GM18511 (cell line): ENCODE data around the gene BAHD1.

Source experiments
- ATAC-seq: cut with Tn5 transposase; IDR thresholded peaks from one replicate; pipeline ENCODE4 v1.9.1; 2021; ENCODE audit warnings: mild to moderate bottlenecking, moderate library complexity; ENCODE audit not compliant: unreplicated experiment

BAHD1 gene

DNA sequence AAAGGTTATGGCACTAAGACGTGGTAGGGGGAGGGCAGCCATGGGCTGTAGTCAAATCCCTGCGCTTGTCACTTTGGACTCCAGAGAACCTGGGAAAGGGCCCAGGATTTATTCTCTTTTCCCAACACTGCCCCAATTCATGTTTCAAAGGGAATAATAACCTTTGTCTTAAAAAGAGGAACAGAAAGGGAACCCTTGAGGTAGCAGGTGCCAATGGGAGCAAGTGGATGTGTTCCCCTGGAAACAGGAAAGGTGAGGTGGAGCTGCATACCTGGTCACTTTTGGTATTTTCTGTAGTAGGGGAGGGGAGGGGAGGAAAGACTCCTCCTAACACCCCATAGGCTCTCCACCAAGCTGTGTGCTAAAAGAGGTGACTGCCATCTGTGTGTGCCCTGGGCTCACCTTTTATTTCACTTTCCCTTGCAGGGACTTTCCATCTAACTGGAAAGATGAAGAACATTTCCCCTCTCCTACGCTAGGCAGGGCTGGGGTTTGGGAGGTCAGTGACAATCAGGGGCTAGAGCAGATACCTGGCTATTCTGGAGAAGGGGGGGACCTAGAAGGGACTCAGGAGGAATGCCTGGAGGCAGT, 23.9 kb downstream of the BAHD1 start:
- ATAC-seq = no peak

DNA sequence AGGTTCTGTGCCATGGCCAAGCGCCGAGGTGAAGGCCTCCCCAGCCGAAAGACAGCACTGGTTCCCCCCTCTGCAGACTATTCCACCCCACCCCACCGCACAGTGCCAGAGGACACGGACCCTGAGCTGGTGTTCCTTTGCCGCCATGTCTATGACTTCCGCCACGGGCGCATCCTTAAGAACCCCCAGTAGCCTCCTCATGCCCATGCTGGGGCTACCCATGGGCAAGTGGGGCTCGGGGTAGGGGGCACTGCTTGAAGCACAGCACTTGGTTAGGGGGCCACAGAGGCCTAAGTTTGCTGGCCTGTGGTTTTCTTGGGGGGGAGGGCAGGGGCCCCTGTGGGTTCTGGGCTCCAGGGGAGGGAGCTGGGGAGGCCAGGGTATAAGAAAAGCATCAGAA, 25.2 kb downstream of the BAHD1 start:
- no peak for ATAC-seq

DNA sequence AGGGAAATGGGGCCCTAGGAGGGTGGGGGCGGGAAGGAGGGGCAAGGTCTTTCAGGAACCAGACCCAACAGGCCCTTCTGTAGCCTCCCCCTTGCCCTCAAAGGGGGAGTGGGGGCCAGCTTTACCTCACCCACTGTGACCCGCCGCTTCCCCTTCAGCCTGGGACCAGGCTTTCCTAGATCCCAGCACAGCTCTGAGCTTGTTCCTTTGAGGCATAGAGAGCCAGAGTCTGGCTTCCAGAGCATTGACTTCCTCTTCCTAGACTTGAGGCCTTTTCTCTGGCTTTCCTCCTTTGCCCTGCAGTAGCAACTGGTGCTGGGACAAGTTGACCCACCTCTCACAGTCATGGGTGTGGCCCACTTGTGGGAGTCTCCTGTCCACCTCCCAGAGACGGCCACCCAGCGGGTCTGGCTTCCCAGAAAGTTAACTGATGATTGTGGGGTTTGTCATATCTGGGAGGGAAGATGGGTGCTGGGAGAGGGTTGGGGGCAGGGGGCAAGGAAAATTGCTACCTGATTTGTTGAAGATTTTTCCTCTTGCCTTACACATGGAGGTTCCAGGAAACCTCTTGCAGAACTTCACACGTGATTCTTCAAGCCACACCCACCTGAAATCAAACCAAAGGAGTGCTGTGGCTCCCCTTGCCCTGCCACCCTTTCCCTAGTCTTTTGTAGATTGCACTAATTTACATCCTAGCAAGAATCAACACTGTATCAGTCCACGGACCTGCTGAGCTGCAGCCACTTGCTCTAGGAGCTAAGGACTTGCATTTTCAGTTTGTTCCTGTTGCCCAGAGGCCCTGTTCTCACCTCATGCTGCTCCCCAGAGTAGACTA, 25.9 kb downstream of the BAHD1 start:
- ATAC-seq = no peak

DNA sequence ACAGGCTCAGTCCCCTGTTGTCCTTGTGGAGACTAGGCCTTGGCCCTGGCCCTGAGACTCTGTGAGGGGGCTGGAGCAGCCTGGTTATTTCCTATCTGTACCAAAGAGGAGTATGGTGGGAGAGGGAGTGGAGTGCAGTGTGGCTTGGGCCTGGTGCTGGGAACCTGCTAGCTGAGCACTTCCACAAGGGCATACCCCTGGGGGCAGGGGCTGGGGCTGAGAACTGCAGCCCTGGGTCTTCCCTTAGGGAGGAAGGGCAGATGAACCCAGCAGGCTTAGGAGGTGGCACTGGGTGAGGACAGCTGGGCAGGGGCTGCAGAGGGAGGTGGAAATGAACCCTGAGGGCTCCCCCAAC, 26.5 kb downstream of the BAHD1 start:
- ATAC-seq = no peak

DNA sequence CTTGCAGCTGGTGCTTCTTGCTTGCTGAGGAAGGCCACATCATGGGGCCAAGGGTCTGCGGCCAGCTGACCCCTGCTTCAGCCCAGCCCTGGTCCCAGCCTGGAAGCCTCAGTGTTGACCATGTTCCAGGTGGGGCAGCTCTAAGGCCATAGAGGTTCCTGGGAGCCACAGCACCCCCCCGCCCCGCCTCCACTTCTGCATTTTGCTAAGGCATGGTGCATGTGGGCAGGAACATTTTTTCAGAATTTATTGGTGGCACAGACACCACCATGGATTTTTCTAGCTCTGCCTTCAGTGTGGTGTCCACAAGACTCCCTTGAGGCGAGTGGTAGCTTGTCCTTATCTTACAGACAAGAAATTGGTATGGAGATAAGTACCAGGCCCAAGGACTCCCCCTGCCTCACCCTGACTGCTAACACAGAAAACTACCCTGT, 28.2 kb downstream of the BAHD1 start:
- no peak for ATAC-seq

DNA sequence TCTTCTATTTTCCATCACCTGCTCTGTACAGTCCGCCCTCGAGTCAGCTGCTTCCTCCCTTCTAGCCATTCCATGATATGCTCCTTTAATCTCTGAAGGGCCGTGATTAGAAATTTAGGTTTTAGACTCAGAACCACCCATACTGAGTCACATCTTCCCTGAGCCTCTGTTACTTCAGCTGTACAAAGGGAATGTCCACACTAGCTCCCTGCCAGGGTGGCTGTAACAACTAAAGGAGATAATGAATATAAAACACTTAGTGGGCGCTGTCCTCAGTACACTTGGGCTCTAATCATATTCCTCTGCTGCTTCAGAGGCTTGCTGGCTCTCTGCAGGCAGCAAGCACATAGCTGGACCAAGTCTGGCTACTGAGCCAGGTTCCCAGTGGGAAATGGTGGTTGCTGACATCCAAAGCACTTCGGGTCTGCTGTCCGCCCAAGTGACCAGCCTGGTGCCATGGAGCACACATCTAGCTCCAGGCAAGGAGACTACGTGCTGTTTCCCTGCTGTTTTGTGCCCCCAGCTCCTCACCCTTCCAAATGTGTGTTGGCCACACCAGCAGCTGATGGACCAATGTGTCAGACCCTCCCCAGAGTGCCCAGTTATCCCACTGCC, 29.1 kb downstream of the BAHD1 start:
- ATAC-seq = no peak

DNA sequence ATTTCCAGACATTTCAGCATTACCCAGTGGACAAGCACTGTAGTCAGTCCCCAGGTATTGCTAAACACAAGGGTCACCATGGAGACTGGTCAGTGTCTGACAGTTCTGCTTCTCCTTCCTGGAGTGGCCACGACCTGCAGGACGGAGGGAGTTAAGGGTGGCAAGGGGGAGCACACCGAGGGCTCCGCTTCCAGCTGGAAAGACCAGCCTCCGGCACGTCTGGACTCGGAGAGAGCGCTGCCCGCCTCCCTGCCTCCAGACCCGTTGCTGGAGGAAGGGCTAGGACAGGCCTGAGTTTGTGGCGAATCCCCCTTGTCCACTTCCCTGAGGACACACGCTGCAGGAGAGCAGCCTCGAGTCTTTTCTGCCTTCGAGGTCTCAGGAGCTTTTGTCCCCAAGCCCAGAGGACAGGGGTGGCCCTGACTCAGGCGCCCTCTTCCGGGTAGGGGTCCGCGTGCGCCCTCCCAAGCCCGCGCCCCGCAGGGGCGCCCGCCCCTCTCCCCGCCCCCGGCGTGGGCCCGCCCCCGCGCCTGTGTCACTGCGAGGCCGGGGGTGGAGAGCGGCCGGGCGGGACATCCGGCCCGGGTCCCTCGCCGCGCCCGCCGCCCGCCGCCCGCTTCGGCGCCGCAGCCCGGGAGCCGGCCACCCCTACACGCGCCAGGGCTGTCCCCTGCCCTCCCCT, 29.8 kb downstream of the BAHD1 start, which contains the start of gene CHST14:
Gene CHST14, plus strand, starts transcription at position 562 of the 682 bp plus-strand sequence. CDS start 230 bp downstream, outside the sequence.
- peak; percentile 80 for ATAC-seq

DNA sequence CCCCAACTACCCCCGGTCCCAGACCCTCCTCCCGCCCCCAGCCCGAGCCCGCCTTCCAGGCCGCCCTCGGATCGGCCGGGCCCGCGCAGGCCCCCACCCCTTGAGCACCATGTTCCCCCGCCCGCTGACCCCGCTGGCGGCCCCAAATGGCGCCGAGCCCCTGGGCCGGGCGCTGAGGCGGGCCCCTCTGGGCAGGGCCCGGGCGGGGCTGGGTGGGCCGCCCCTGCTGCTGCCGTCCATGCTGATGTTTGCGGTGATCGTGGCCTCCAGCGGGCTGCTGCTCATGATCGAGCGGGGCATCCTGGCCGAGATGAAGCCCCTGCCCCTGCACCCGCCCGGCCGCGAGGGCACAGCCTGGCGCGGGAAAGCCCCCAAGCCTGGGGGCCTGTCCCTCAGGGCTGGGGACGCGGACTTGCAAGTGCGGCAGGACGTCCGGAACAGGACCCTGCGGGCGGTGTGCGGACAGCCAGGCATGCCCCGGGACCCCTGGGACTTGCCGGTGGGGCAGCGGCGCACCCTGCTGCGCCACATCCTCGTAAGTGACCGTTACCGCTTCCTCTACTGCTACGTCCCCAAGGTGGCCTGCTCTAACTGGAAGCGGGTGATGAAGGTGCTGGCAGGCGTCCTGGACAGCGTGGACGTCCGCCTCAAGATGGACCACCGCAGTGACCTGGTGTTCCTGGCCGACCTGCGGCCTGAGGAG, 30.5 kb downstream of the BAHD1 start:
- peak; percentile 41 for ATAC-seq

DNA sequence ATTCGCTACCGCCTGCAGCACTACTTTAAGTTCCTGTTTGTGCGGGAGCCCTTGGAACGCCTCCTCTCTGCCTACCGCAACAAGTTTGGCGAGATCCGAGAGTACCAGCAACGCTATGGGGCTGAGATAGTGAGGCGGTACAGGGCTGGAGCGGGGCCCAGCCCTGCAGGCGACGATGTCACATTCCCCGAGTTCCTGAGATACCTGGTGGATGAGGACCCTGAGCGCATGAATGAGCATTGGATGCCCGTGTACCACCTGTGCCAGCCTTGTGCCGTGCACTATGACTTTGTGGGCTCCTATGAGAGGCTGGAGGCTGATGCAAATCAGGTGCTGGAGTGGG, 31.0 kb downstream of the BAHD1 start:
- ATAC-seq = peak; percentile 31

DNA sequence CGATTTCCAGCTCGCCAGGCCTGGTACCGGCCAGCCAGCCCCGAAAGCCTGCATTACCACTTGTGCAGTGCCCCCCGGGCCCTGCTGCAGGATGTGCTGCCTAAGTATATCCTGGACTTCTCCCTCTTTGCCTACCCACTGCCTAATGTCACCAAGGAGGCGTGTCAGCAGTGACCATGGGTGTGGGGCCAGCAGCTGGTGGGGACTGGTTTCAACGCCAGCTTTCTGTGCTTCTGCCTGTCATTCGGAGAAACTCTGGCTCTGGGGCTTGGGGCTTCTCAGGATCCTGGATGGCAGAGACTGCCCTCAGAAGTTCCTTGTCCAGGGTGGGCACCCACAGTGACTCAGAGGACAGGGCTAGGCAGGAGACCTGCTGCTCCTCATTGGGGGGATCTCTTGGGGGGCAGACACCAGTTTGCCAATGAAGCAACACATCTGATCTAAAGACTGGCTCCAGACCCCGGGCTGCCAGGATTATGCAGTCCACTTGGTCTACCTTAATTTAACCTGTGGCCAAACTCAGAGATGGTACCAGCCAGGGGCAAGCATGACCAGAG, 31.5 kb downstream of the BAHD1 start:
- ATAC-seq = no peak

DNA sequence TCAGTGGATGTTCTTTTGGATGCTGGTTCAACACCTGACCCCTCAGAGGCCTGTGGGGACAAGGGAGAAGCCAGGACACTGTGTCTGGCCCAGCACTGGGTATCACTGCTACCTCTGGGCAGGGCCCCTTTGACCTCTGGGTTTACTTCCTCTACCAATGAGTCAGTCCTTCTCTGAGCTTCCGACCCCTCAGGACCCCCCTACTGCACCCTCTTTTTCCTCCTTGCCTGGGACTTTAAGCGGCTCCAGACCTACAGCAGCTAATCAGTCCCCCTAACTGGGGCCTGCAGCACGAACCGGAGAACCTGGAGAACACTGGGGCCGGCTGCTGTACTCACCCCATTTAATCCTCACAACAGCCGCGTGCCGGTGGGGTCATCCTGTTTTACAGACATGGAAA, 33.8 kb downstream of the BAHD1 start:
- no peak for ATAC-seq

DNA sequence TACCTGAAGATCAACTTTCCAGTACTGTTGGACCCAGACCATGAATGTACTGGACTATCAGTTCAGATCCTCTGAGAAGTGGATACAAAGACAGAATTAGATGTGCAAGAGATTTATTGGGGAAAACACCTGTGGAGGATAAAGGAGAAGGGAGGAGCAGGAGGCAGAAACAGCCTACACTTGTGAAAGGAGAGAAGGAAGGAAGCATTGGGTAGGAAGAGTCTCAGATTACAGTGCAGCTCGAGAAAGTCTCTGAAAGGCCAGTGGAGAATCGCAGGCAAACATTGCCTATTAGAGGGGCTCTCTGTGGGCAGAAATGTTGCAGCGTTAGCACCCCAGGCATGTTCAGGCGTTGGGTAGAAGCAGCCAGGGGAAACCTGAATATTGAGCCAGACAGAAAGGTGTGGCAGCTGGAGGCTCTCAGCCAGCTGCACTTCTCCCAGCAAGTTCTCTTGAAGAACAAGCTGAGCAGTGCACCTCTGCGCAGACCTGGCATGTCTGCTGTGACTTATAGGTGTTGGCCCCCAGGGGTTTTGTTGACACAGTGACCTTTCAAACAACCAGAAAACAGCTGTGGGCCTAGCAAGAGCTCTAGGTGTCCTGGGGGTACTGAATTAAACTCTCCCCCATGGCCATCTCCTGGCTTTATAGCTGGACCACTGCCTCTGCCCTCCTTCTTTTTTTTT, 37.0 kb downstream of the BAHD1 start:
- no peak for ATAC-seq

DNA sequence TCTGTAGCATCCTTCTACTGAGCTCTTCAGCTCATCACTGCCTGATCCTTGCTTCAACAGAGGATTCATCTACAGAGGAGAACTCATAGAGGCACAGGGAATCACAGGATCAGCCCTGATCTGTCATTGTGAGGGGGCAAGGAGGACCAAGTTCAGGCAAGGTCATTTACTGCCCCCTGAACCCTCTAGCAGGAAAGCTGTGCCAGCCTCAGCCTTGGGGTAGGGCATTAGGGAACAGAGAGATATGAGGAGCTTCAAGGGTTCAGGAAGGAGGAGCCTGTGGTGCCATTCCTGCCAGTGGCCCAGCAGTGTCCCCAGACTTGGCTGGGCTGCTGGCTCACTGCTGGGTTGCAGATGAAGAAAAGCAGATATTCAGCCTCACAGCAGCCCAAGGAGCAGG, 38.3 kb downstream of the BAHD1 start:
- no peak for ATAC-seq

DNA sequence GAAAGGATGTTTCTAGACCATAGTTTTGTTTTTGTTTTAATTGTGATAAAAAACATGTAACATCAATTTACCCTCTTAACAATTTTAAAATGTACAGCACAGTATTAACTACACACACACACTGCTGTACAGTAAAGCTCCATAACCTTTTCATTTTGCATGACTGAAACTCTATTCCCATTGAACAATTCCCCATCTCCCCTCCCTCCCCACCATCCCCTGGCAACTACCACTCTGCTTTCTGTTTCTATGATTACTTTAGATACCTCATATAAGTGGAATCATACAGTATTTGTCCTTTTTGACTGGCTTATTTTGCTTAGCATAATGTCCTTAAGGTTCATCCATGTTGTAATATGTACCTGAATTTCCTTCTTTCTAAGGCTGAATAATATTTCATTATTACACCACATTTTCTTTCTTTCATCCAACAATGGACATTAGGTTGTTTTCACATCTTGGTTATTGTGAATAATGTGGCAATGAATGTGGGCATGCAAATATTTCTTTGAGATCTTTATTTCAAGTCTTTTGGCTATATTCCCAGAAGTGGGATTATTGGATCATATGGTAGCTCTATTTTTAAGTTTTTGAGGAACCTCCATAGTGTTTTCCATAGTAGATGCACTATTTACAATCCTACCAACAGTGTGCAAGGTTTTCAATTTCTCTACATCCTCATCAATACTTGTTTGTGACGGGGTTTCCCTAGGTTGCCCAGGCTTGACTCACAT, 40.8 kb downstream of the BAHD1 start:
- ATAC-seq = no peak

DNA sequence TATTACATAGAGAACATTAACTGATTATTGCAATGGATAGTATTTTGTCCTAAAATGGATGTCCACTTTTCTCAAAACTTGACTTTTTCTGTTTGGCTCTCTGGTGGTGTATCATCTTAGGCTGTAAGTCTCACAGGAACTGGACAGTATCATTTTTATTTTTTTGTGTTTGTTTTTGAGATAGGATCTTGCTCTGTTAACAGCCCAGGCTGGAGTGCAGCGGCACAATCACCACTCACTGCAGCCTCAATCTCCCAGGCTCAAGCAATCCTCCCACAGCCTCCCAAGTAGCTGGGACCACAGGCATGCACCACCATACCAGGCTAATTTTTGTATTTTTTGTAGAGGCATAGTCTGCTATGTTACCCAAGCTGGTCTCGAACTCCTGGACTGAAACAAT, 43.2 kb downstream of the BAHD1 start:
- ATAC-seq = no peak

DNA sequence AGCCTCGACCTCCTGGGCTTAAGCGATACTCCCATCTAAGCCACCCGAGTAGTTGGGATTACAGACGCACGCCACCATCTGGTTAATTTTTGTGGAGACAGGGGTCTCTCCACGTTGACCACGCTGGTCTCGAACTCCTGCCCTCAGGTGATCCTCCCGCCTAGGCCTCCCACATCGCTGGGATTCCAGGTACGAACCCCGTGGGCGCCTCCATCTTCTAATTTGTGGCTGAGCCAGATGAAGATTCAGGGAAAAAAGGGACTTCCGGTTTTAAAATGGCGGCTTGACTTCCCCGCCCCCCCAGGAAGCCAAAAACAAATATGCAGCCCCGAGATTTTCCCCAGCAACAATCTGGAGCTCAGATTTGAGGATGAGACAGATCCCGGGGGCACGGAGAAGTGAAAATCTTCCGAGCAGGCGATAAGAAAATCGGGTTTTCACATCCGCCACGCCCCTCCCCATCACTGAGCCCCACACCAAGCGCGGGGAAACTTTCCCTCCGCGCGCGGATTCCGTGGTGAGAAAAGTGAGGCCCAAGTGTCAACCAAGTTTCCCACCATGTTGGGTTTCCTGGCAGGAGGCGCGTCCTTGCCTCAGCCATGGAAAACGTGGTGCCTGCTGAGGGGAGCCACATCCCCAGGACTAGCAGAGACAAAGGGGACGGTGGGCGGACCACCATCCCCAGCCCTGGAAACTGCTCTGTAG, 45.5 kb downstream of the BAHD1 start:
- ATAC-seq = no peak

DNA sequence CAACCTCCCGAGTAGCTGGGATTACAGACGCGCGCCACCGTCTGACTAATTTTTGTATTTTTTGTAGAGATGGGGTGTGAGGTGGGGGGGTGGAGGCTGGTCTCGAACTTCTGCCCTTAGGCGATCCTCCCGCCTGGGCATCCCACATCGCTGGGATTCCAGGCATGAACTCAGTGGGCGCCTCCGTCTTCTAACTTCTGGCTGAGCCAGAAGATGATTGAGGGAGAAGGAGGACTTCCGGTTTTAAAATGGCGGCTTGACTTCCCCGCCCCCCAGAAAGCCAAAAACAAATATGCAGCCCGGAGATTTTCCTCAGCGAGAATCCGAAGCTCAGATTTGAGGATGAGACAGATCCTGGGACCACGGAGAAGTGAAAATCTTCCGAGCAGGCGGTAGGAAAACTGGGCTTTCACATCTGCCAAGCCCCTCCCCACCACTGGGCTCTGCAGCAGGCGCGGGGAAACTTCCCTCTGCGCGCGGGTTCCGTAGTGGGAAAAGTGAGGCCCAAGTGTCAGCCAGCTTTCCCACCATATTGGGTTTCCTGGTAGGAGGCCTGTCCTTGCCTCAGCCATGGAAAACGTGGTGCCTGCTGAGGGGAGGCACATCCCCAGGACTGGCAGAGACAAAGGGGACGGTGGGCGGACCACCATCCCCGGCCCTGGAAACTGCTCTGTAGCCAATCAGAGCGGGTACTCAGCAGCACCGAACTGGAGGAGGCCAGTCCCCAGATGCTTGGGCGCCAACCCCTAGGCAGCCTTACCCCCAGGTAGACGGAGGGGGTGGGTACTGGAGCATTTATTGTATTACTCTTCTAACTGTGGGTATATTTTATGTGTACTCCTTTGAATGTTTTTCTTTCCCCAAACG, 47.3 kb downstream of the BAHD1 start:
- ATAC-seq = no peak
